A549 (cell line): ENCODE results near the gene MPP2.

ENCODE experiments used
- CTCF ChIP-seq: fragments of >200 bp; sonication (Bioruptor Twin); formaldehyde crosslinking; IDR thresholded peaks from 3 replicates; pipeline ENCODE4 v1.5.1; 2016
- HDAC2 ChIP-seq: fragments of 200-600 bp; sonication (generic); IDR thresholded peaks from 2 replicates; pipeline ENCODE4 v1.6.1; 2016
- PHF8 ChIP-seq: fragments of 200-600 bp; sonication (generic); IDR thresholded peaks from 2 replicates; pipeline ENCODE4 v1.6.1; 2016; ENCODE audit warnings: low read depth, mild to moderate bottlenecking, antibody characterized with exemption, moderate library complexity, borderline replicate concordance
- RAD21 ChIP-seq, 2 experiments: fragments of >200 bp in 1 of 2; sonication (Bioruptor Twin) in 1 of 2; formaldehyde crosslinking in 1 of 2; IDR thresholded peaks in 1 of 2; conservative IDR thresholded peaks in 1 of 2; 2 replicates in 1 of 2; 3 replicates in 1 of 2; pipeline ENCODE4 v1.6.1; 2012 to 2018; ENCODE audit warnings: inconsistent platforms in 1 of 2
- TF ChIP-seq, protein P1 (sequence below): IDR thresholded peaks from 2 replicates; pipeline ENCODE4 v1.6.1; 2012

- TF ChIP-seq HDAC2 (no peak), CTCF (no peak), RAD21 (conservative IDR thresholded peaks at IDR 0.05 in 1 of 2, IDR thresholded peaks at IDR 0.05 in 1 of 2) (no peak), PHF8 (no peak)
- TF ChIP-seq, protein P1, sequence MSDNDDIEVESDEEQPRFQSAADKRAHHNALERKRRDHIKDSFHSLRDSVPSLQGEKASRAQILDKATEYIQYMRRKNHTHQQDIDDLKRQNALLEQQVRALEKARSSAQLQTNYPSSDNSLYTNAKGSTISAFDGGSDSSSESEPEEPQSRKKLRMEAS = no peak
These were observed 79.7 kb downstream of the MPP2 start for GRCh38 chr17:43827596-43827995.
